A673 (cell line): ENCODE measurements around the gene TRIM32.

ENCODE experiments used
- CTCF ChIP-seq: fragments of 300-800, 200-600 bp; sonication (generic); conservative IDR thresholded peaks from 2 replicates; pipeline ENCODE4 v1.5.1; 2017; ENCODE audit warnings: low read depth, mild to moderate bottlenecking, antibody characterized with exemption, low read length, moderate library complexity, mixed read lengths
- EZH2 ChIP-seq: fragments of 200-600 bp; sonication (generic); IDR thresholded peaks from 2 replicates; pipeline ENCODE4 v1.6.1; 2017; ENCODE audit warnings: borderline replicate concordance, low read depth, mild to moderate bottlenecking, mixed read lengths, antibody characterized with exemption, low read length; ENCODE audit not compliant: poor library complexity, severe bottlenecking

GRCh38 chr9:116726602-116727001, 39.5 kb downstream of the TRIM32 start:
- TF ChIP-seq CTCF (no peak), EZH2 (no peak)
